ENCODE data around the gene NPPB. TPM values are rescaled to one million over a fixed set of nuclear protein-coding genes. Genes with fewer than 3 reads are reported as not detected.

The NPPB gene
- total RNA-seq, 2 experiments from 2014 or later: not detected

GRCh38 chr1:11878891-11879190 lies 20.1 kb upstream of the NPPB start:
- CTCF ChIA-PET: no interaction called here
- Mint-ChIP-seq H3K36me3 (ENCODE audit: low read depth) (no peaks in the 10 kb centered on the region), H3K27me3 (peaks cover 9% of the 10 kb centered on the region), H3K27ac (no peak overlapping the region), H3K4me3 (no peak overlapping the region), H3K4me1 (no peaks in the 10 kb centered on the region), H3K9me3 (no peaks in the 10 kb centered on the region)
- DNase-seq: no peak
- POLR2A ChIA-PET: interaction anchor here (3.2 kb wide), 1 partner anchor 30 kb away, joined by 18 read pairs; no protein-coding TSS in a partner anchor

GRCh38 chr1:11878081-11878890 lies 19.5 kb upstream of the NPPB start:
- Mint-ChIP-seq H3K27me3 (peaks cover 9% of the 10 kb centered on the region), H3K4me3 (no peak overlapping the region), H3K36me3 (ENCODE audit: low read depth) (no peaks in the 10 kb centered on the region), H3K4me1 (no peaks in the 10 kb centered on the region), H3K9me3 (no peaks in the 10 kb centered on the region), H3K27ac (no peak overlapping the region)
- CTCF ChIA-PET: no interaction called here
- no peak for DNase-seq
- POLR2A ChIA-PET: interaction anchor here (2.3 to 3.2 kb wide), 2 partner anchors 30 kb away, joined by 8 to 18 read pairs; no protein-coding TSS in a partner anchor

- ChIA-PET POLR2A (interaction anchor here (0.7 to 2.3 kb wide), 3 partner anchors 10 to 33 kb away, joined by 4 to 8 read pairs (median 5); no protein-coding TSS in a partner anchor), CTCF (no interaction called here)
- H3K4me1 Mint-ChIP-seq: no peaks in the 10 kb centered on the region
- peaks cover 9% of the 10 kb centered on the region for H3K27me3 Mint-ChIP-seq
- H3K27ac Mint-ChIP-seq: no peak overlapping the region
- no peaks in the 10 kb centered on the region for H3K9me3 Mint-ChIP-seq
- H3K4me3 Mint-ChIP-seq: no peak overlapping the region
- no peak for DNase-seq
- H3K36me3 Mint-ChIP-seq (ENCODE audit: low read depth): no peaks in the 10 kb centered on the region
These were observed 18.3 kb upstream of the NPPB start for GRCh38 chr1:11877074-11877473.

- H3K27ac Mint-ChIP-seq: no peak overlapping the region
- peaks cover 14% of the 10 kb centered on the region for H3K27me3 Mint-ChIP-seq
- no peak for DNase-seq
- H3K4me3 Mint-ChIP-seq: no peak overlapping the region
- H3K9me3 Mint-ChIP-seq: no peaks in the 10 kb centered on the region
- CTCF ChIA-PET: no interaction called here
- POLR2A ChIA-PET: no interaction called here
- H3K4me1 Mint-ChIP-seq: no peaks in the 10 kb centered on the region
- no peaks in the 10 kb centered on the region for H3K36me3 Mint-ChIP-seq (ENCODE audit: low read depth)
These were observed 16.3 kb upstream of the NPPB start for GRCh38 chr1:11875094-11875493.

- ChIA-PET POLR2A (no interaction called here), CTCF (no interaction called here)
These were observed 15.9 kb upstream of the NPPB start for GRCh38 chr1:11874624-11875023.

GRCh38 chr1:11874258-11874562 lies 15.5 kb upstream of the NPPB start:
- DNase-seq: no peak
- Mint-ChIP-seq H3K4me3 (no peak overlapping the region), H3K27ac (no peak overlapping the region), H3K9me3 (no peaks in the 10 kb centered on the region), H3K27me3 (peaks cover 16% of the 10 kb centered on the region), H3K36me3 (ENCODE audit: low read depth) (no peaks in the 10 kb centered on the region), H3K4me1 (no peaks in the 10 kb centered on the region)
- POLR2A ChIA-PET: no interaction called here
- CTCF ChIA-PET: no interaction called here

More at GRCh38 chr1:11874624-11875023, 15.9 kb upstream of the NPPB start:
- Mint-ChIP-seq H3K4me1 (no peaks in the 10 kb centered on the region), H3K9me3 (no peaks in the 10 kb centered on the region), H3K27me3 (peaks cover 14% of the 10 kb centered on the region), H3K27ac (no peak overlapping the region), H3K4me3 (no peak overlapping the region), H3K36me3 (ENCODE audit: low read depth) (no peaks in the 10 kb centered on the region)
- DNase-seq: no peak

GRCh38 chr1:11873395-11874257 lies 14.9 kb upstream of the NPPB start:
- no peaks in the 10 kb centered on the region for H3K9me3 Mint-ChIP-seq
- no peak for DNase-seq
- no peaks in the 10 kb centered on the region for H3K36me3 Mint-ChIP-seq (ENCODE audit: low read depth)
- no peaks in the 10 kb centered on the region for H3K4me1 Mint-ChIP-seq
- no peak overlapping the region for H3K27ac Mint-ChIP-seq
- no peak overlapping the region for H3K4me3 Mint-ChIP-seq
- CTCF ChIA-PET: interaction anchor here (0.6 to 1.0 kb wide), 2 partner anchors 9 to 261 kb away, joined by 4 to 5 read pairs; no protein-coding TSS in a partner anchor
- POLR2A ChIA-PET: no interaction called here
- peaks cover 16% of the 10 kb centered on the region for H3K27me3 Mint-ChIP-seq

- H3K27me3 Mint-ChIP-seq: peaks cover 15% of the 10 kb centered on the region
These were observed 13.8 kb upstream of the NPPB start for GRCh38 chr1:11872545-11872944.

GRCh38 chr1:11869650-11870207 lies 11.0 kb upstream of the NPPB start:
- DNase-seq: no peak
- POLR2A ChIA-PET: interaction anchor here (0.8 to 1.6 kb wide), 2 partner anchors 38 to 40 kb away, joined by 3 to 7 read pairs; no protein-coding TSS in a partner anchor
- CTCF ChIA-PET: interaction anchor here (0.8 kb wide), 2 partner anchors 17 to 23 kb away, joined by 3 read pairs; no protein-coding TSS in a partner anchor
- no peak overlapping the region for H3K27ac Mint-ChIP-seq
- peaks cover 17% of the 10 kb centered on the region for H3K27me3 Mint-ChIP-seq
- no peaks in the 10 kb centered on the region for H3K36me3 Mint-ChIP-seq (ENCODE audit: low read depth)
- no peaks in the 10 kb centered on the region for H3K9me3 Mint-ChIP-seq
- no peaks in the 10 kb centered on the region for H3K4me1 Mint-ChIP-seq
- H3K4me3 Mint-ChIP-seq: no peak overlapping the region

More at GRCh38 chr1:11872545-11872944, 13.8 kb upstream of the NPPB start:
- Mint-ChIP-seq H3K4me1 (no peaks in the 10 kb centered on the region), H3K4me3 (no peak overlapping the region), H3K36me3 (ENCODE audit: low read depth) (no peaks in the 10 kb centered on the region), H3K9me3 (no peaks in the 10 kb centered on the region), H3K27ac (no peak overlapping the region)
- ChIA-PET CTCF (interaction anchor here (0.6 to 1.0 kb wide), 2 partner anchors 10 to 260 kb away, joined by 4 to 5 read pairs; no protein-coding TSS in a partner anchor), POLR2A (no interaction called here)
- DNase-seq: no peak

GRCh38 chr1:11869104-11869503 lies 10.4 kb upstream of the NPPB start:
- DNase-seq: no peak
- CTCF ChIA-PET: interaction anchor here (0.8 kb wide), 1 partner anchor 24 kb away, joined by 3 read pairs; no protein-coding TSS in a partner anchor
- Mint-ChIP-seq H3K27me3 (peaks cover 19% of the 10 kb centered on the region), H3K9me3 (no peaks in the 10 kb centered on the region), H3K27ac (no peak overlapping the region), H3K4me1 (no peaks in the 10 kb centered on the region), H3K36me3 (ENCODE audit: low read depth) (no peaks in the 10 kb centered on the region), H3K4me3 (no peak overlapping the region)
- POLR2A ChIA-PET: interaction anchor here (1.6 kb wide), 1 partner anchor 39 kb away, joined by 7 read pairs; no protein-coding TSS in a partner anchor

- ChIA-PET POLR2A (interaction anchor here (1.6 kb wide), 1 partner anchor 39 kb away, joined by 7 read pairs; no protein-coding TSS in a partner anchor), CTCF (interaction anchor here (0.6 kb wide), 1 partner anchor 100 kb away, joined by 3 read pairs; no protein-coding TSS in a partner anchor)
- peaks cover 18% of the 10 kb centered on the region for H3K27me3 Mint-ChIP-seq
- H3K4me1 Mint-ChIP-seq: no peaks in the 10 kb centered on the region
- H3K27ac Mint-ChIP-seq: no peak overlapping the region
- H3K9me3 Mint-ChIP-seq: no peaks in the 10 kb centered on the region
- no peaks in the 10 kb centered on the region for H3K36me3 Mint-ChIP-seq (ENCODE audit: low read depth)
- H3K4me3 Mint-ChIP-seq: no peak overlapping the region
- no peak for DNase-seq
These were observed 9.7 kb upstream of the NPPB start for GRCh38 chr1:11868331-11868980.

- no peak overlapping the region for H3K27ac Mint-ChIP-seq
These were observed 4.1 kb upstream of the NPPB start for GRCh38 chr1:11862890-11863289.

More at GRCh38 chr1:11862890-11863289, 4.1 kb upstream of the NPPB start:
- H3K9me3 Mint-ChIP-seq: no peaks in the 10 kb centered on the region
- no peaks in the 10 kb centered on the region for H3K4me1 Mint-ChIP-seq
- no peaks in the 10 kb centered on the region for H3K36me3 Mint-ChIP-seq (ENCODE audit: low read depth)
- peaks cover 50% of the 10 kb centered on the region for H3K27me3 Mint-ChIP-seq
- H3K4me3 Mint-ChIP-seq: no peak overlapping the region
- ChIA-PET CTCF (interaction anchor here (0.6 kb wide), 1 partner anchor 17 kb away, joined by 3 read pairs; no protein-coding TSS in a partner anchor), POLR2A (no interaction called here)
- DNase-seq: no peak
